Activated T-cell treated with anti-CD3 and anti-CD28 coated beads, Interleukin-2, amount 50 U/mL, for 24 hours (primary cell): ENCODE data around the gene SMPX.

Experiments
- DNase-seq: peaks from one replicate; pipeline ENCODE4 v3.0.0-alpha.2; 2020
- H3K27ac Mint-ChIP-seq: 2 replicates; pipeline ENCODE4 v1.8.0; 2020; ENCODE audit warnings: mild to moderate bottlenecking, mixed read lengths
- H3K27me3 Mint-ChIP-seq: 2 replicates; pipeline ENCODE4 v1.8.0; 2020; ENCODE audit warnings: mixed read lengths
- H3K36me3 Mint-ChIP-seq: 2 replicates; pipeline ENCODE4 v1.8.0; 2020; ENCODE audit warnings: low read depth, mixed read lengths
- H3K4me1 Mint-ChIP-seq: 2 replicates; pipeline ENCODE4 v1.8.0; 2020; ENCODE audit warnings: low read depth, mixed read lengths
- H3K4me3 Mint-ChIP-seq: 2 replicates; pipeline ENCODE4 v1.8.0; 2020; ENCODE audit warnings: mild to moderate bottlenecking, moderate library complexity, mixed read lengths
- H3K9me3 Mint-ChIP-seq: 2 replicates; pipeline ENCODE4 v1.8.0; 2020; ENCODE audit warnings: mixed read lengths

The SMPX gene

DNA sequence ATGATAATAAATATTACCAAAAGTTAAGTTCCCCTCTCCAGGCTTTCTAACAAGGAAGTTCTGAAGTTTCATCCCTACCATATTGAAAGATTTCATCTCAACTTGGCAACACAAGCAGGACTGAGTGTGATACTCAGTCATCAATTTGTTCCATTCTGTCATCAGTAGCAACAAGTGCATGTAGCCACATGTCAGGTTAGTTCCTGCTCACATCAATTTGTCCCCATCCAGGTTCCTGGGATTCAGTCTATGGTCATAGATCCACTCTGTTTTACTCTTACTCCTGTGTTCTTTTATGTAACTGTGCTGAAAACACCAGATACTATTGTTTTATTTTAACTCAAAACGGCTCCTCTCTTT, 22.2 kb downstream of the SMPX start:
- H3K4me3 Mint-ChIP-seq = no peak overlapping the region
- no peaks in the 10 kb centered on the region for H3K9me3 Mint-ChIP-seq
- H3K36me3 Mint-ChIP-seq = no peaks in the 10 kb centered on the region
- H3K27ac Mint-ChIP-seq = no peak overlapping the region
- no peak for DNase-seq
- H3K4me1 Mint-ChIP-seq = no peaks in the 10 kb centered on the region
- peaks cover 56% of the 10 kb centered on the region for H3K27me3 Mint-ChIP-seq

- DNase-seq = no peak
- Mint-ChIP-seq H3K4me1 (no peaks in the 10 kb centered on the region), H3K27ac (no peak overlapping the region), H3K4me3 (no peak overlapping the region), H3K9me3 (no peaks in the 10 kb centered on the region), H3K36me3 (no peaks in the 10 kb centered on the region), H3K27me3 (peaks cover 56% of the 10 kb centered on the region)
Observed at GRCh38 chrX:21735038-21735767, 22.7 kb downstream of the SMPX start.

GRCh38 chrX:21734175-21734574, 23.7 kb downstream of the SMPX start:
- H3K9me3 Mint-ChIP-seq = no peaks in the 10 kb centered on the region
- H3K4me3 Mint-ChIP-seq = no peak overlapping the region
- DNase-seq = no peak
- H3K27me3 Mint-ChIP-seq = peaks cover 62% of the 10 kb centered on the region
- no peaks in the 10 kb centered on the region for H3K4me1 Mint-ChIP-seq
- no peaks in the 10 kb centered on the region for H3K36me3 Mint-ChIP-seq
- H3K27ac Mint-ChIP-seq = no peak overlapping the region

DNA sequence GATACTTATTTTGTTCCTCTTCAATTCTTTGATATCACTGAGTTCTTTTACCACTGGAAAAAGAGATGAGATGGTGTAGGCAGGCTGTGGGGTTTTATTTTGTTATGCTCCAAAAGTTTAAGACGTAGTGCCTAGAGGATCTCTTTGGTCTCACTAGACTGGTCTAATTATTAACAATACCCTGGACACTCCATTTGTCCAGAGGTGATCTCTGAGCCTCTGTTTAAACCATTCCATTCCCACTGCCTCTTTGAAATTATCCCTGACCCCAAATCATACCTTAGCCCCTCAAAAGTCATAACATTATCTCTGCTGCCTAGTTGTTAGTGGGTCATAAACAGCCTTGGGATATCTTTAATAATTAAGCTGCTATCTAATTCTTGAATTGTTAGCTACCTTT, 24.2 kb downstream of the SMPX start:
- Mint-ChIP-seq H3K27me3 (peaks cover 59% of the 10 kb centered on the region), H3K27ac (no peak overlapping the region), H3K36me3 (no peaks in the 10 kb centered on the region), H3K9me3 (no peaks in the 10 kb centered on the region), H3K4me1 (no peaks in the 10 kb centered on the region), H3K4me3 (no peak overlapping the region)
- DNase-seq = no peak

DNA sequence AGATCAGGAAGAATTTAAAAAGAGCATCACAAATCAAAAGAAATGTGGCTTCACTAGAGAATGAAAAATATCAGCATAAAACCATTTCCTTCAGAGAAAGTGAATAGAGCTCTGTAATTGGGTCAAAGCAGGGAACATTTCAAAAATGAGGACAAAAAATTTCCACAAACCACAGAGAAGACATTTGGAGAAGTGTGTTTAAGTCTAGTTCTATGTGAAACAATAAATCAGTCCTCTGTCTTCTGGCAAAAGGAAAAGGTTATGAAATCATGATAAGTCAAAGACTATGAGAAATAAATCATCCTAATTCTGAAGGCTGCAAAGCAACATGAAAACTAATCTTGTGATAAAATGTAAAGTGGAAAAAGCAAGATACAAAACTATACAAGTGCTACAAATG, 27.9 kb downstream of the SMPX start:
- peaks cover 62% of the 10 kb centered on the region for H3K27me3 Mint-ChIP-seq
- H3K4me3 Mint-ChIP-seq = no peak overlapping the region
- no peaks in the 10 kb centered on the region for H3K36me3 Mint-ChIP-seq
- H3K27ac Mint-ChIP-seq = no peak overlapping the region
- H3K4me1 Mint-ChIP-seq = no peaks in the 10 kb centered on the region
- no peaks in the 10 kb centered on the region for H3K9me3 Mint-ChIP-seq
- no peak for DNase-seq

DNA sequence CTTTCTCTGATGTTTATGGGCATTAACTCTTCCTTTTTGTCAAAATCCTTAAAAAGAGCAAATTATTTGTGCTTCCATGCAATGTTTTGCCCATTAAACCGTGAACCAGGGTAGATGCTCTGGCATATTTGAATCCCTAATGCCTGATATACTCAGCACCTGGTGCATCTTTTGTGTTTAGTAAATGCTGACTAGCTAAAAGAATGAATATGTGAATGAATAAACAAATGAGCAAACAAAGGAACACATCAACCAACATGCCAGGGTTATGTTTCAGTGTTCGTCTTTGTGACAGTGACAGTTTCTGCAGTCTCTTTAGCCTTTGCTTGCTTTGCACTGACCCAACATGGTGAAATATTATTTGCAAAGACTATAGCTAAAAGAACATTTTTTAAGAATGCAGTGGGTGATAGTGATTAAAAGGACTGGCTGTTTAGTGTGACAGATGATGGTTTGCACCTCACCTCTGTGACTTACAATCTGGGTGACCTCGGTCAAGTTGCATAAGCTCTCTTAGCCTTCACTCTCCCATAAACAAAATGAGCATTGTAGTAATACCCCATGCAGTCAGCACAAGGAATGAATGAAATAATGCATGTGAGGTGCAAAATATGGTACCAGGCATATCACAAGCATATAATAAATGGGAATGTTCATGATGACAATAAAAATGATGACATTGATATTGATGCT, 29.5 kb downstream of the SMPX start:
- Mint-ChIP-seq H3K4me3 (no peak overlapping the region), H3K36me3 (no peaks in the 10 kb centered on the region), H3K4me1 (no peaks in the 10 kb centered on the region), H3K27ac (no peak overlapping the region), H3K27me3 (peaks cover 46% of the 10 kb centered on the region), H3K9me3 (no peaks in the 10 kb centered on the region)
- DNase-seq = no peak

DNA sequence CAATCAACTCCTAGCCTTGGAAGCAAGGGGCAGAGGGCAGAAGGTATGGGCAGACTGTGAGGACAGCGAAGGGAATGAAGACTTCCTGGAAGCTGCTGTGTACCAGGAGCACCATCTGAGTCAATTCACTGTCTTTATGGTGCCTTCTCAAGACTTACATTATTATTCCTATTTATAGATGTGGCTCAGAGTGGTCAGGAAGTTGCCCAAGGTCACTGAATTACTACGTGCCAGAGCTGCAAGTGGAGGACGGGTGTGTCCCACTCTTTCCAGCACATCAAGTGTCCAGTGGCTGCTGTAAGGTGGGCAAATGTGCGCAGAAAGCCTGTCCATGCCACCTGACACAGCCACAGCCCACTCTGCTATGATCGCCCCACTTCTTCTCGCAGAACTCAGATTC, 32.0 kb downstream of the SMPX start:
- no peak for DNase-seq
- H3K36me3 Mint-ChIP-seq = no peaks in the 10 kb centered on the region
- no peaks in the 10 kb centered on the region for H3K4me1 Mint-ChIP-seq
- H3K9me3 Mint-ChIP-seq = no peaks in the 10 kb centered on the region
- no peak overlapping the region for H3K27ac Mint-ChIP-seq
- no peak overlapping the region for H3K4me3 Mint-ChIP-seq
- peaks cover 35% of the 10 kb centered on the region for H3K27me3 Mint-ChIP-seq

- no peaks in the 10 kb centered on the region for H3K4me1 Mint-ChIP-seq
- H3K4me3 Mint-ChIP-seq = no peak overlapping the region
- no peak for DNase-seq
- H3K27me3 Mint-ChIP-seq = peaks cover 37% of the 10 kb centered on the region
- no peaks in the 10 kb centered on the region for H3K9me3 Mint-ChIP-seq
- no peaks in the 10 kb centered on the region for H3K36me3 Mint-ChIP-seq
- no peak overlapping the region for H3K27ac Mint-ChIP-seq
Observed at GRCh38 chrX:21725496-21725895, 32.4 kb downstream of the SMPX start.

DNA sequence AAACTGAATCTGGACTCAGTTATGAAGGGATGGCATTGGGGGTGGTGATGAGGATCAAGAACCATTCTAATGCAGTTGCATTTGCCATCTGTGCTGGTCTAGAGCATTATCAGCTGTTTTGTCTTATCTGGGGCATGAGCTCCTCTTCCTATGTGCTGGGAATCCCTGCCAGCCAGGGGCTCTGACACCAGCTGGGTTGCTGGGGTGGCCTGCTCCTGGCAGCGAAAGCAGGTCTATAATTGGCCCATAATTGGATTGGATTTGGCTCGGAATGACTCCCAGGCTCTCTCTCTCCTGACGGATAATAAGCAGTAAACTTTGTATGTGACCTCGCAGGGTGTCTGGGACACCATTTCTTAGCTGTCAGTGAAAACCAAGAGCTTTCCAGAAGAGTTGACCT, 34.1 kb downstream of the SMPX start:
- Mint-ChIP-seq H3K27ac (no peak overlapping the region), H3K27me3 (peaks cover 31% of the 10 kb centered on the region), H3K4me3 (no peak overlapping the region), H3K9me3 (no peaks in the 10 kb centered on the region), H3K36me3 (no peaks in the 10 kb centered on the region), H3K4me1 (no peaks in the 10 kb centered on the region)
- no peak for DNase-seq

GRCh38 chrX:21723084-21723483, 34.8 kb downstream of the SMPX start:
- no peak overlapping the region for H3K4me3 Mint-ChIP-seq

DNA sequence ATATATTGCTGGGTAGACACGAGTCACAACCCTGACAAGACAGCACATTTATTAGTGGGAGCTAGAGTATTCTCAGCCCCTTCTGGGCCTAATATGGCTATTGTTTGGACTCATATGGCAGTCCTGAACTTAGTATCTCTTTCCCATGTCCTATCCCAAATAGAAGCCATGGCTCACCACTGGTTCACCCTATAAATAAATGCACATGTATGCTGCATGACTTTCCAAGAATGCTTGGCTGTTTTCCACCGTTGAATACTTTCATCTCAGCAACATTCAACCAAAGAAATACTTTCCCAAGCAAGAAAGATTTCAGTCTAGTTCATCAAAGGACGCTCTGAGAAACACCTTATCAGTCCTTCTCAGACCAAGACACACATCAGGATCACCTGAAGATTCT, 36.7 kb downstream of the SMPX start:
- no peak for DNase-seq
- Mint-ChIP-seq H3K36me3 (no peaks in the 10 kb centered on the region), H3K4me3 (no peak overlapping the region), H3K27me3 (peaks cover 12% of the 10 kb centered on the region), H3K4me1 (no peaks in the 10 kb centered on the region), H3K9me3 (no peaks in the 10 kb centered on the region), H3K27ac (no peak overlapping the region)

More at GRCh38 chrX:21723084-21723483, 34.8 kb downstream of the SMPX start:
- Mint-ChIP-seq H3K4me1 (no peaks in the 10 kb centered on the region), H3K27ac (no peak overlapping the region), H3K36me3 (no peaks in the 10 kb centered on the region), H3K27me3 (peaks cover 24% of the 10 kb centered on the region), H3K9me3 (no peaks in the 10 kb centered on the region)
- no peak for DNase-seq

DNA sequence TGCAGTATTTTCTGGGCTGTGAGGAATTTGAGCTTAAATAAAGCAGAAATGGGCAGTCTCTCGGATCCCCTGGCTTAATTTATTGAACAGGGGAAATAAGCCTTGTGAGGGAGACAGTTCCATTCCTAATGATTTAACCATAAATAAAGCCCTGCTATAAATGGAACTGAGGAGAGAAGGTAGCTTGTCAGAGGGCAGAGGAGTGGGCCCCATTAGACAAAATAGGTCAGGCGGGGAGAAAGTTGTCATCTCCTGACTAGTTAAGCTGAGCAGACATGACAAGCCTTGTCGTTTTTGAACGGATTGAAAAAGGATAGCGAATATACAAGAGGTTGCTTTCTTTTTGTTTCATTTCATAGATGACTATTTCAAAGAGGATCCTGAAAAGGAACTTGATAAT, 39.3 kb downstream of the SMPX start:
- no peaks in the 10 kb centered on the region for H3K4me1 Mint-ChIP-seq
- H3K36me3 Mint-ChIP-seq = no peaks in the 10 kb centered on the region
- H3K27ac Mint-ChIP-seq = no peak overlapping the region
- DNase-seq = no peak
- H3K4me3 Mint-ChIP-seq = no peak overlapping the region
- H3K27me3 Mint-ChIP-seq = peaks cover 15% of the 10 kb centered on the region
- no peaks in the 10 kb centered on the region for H3K9me3 Mint-ChIP-seq

DNA sequence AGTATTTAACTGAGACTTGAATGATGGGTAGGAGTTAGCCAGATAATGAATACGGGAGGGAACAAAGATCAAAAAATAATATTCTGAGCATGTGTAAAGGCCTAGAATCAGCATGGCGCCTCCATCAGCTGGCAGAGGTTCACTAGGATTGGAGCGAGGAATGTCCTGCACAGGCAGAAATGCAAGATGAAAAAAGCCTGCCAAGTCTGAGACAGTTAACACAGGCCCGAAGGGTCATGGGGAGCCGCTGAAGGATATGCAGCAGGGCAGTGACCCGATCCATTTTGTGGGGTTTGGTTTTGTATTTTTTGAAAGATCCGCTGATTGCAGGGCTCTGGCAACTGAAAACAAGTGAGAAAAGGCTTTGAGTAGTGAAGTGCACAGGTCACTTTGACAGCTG, 40.1 kb downstream of the SMPX start:
- H3K4me1 Mint-ChIP-seq = no peaks in the 10 kb centered on the region
- no peaks in the 10 kb centered on the region for H3K9me3 Mint-ChIP-seq
- DNase-seq = no peak
- no peak overlapping the region for H3K4me3 Mint-ChIP-seq
- H3K27me3 Mint-ChIP-seq = peaks cover 19% of the 10 kb centered on the region
- H3K27ac Mint-ChIP-seq = no peak overlapping the region
- no peaks in the 10 kb centered on the region for H3K36me3 Mint-ChIP-seq

DNA sequence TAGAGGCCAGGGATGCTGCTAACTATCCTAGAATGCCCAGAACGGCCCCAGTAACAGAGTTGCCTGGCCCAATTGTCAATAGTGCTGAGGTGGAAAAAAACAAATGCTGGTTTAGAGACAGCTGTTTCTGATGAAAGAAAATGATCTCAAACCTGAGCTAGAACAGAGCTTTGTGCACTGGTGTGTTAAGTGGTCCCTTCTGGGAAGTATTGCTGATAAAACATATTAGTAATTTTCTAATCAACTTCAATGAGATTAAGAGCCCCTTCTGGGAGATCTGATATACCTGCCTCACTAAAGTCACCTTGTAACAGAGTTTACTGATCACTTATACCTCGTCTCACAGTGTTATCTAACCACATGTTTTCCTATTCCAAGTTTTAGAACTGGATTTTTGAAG, 42.1 kb downstream of the SMPX start:
- Mint-ChIP-seq H3K4me3 (no peak overlapping the region), H3K27me3 (peaks cover 24% of the 10 kb centered on the region), H3K9me3 (no peaks in the 10 kb centered on the region), H3K36me3 (no peaks in the 10 kb centered on the region), H3K27ac (no peak overlapping the region), H3K4me1 (no peaks in the 10 kb centered on the region)
- no peak for DNase-seq

GRCh38 chrX:21715337-21715736, 42.6 kb downstream of the SMPX start:
- Mint-ChIP-seq H3K4me3 (no peak overlapping the region), H3K27me3 (peaks cover 22% of the 10 kb centered on the region), H3K9me3 (no peaks in the 10 kb centered on the region), H3K4me1 (no peaks in the 10 kb centered on the region), H3K36me3 (no peaks in the 10 kb centered on the region), H3K27ac (no peak overlapping the region)
- no peak for DNase-seq
